ENCODE results near the gene PLEKHN1.

GRCh38 chr1:963746-964525 is 2.3 kb upstream of the PLEKHN1 start:
- no peak for TF ChIP-seq CTCF (conservative IDR thresholded peaks at IDR 0.05)
- TF ChIP-seq EZH2 (IDR thresholded peaks at IDR 0.05; ENCODE audit: low read depth) = no peak
